Activated naive CD8-positive, alpha-beta T cell treated with anti-CD3 and anti-CD28 coated beads, Interleukin-2, amount 50 U/mL, for 24 hours (primary cell): ENCODE results near the gene FGFR1OP2.
A peak's percentile ranks its signal among the peaks of the same experiment; 100 is the strongest.

Experiments used
- ATAC-seq: fragments of 150-1000 bp; cut with Tn5 transposase; one replicate; pipeline ENCODE4 v1.10.0; 2021
- DNase-seq: peaks from one replicate; pipeline ENCODE4 v3.0.0; 2021
- H3K27ac Mint-ChIP-seq: one replicate; pipeline ENCODE4 v1.8.0; 2021; ENCODE audit warnings: mild to moderate bottlenecking, mixed read lengths
- H3K27me3 Mint-ChIP-seq: one replicate; pipeline ENCODE4 v1.8.0; 2021; ENCODE audit warnings: mixed read lengths
- H3K36me3 Mint-ChIP-seq: one replicate; pipeline ENCODE4 v1.8.0; 2021; ENCODE audit warnings: low read depth, mixed read lengths
- H3K4me1 Mint-ChIP-seq: one replicate; pipeline ENCODE4 v1.8.0; 2021; ENCODE audit warnings: mixed read lengths
- H3K4me3 Mint-ChIP-seq: one replicate; pipeline ENCODE4 v1.8.0; 2021; ENCODE audit warnings: mild to moderate bottlenecking, moderate library complexity, mixed read lengths
- H3K9me3 Mint-ChIP-seq: one replicate; pipeline ENCODE4 v1.8.0; 2021; ENCODE audit warnings: mixed read lengths

Gene FGFR1OP2

DNA sequence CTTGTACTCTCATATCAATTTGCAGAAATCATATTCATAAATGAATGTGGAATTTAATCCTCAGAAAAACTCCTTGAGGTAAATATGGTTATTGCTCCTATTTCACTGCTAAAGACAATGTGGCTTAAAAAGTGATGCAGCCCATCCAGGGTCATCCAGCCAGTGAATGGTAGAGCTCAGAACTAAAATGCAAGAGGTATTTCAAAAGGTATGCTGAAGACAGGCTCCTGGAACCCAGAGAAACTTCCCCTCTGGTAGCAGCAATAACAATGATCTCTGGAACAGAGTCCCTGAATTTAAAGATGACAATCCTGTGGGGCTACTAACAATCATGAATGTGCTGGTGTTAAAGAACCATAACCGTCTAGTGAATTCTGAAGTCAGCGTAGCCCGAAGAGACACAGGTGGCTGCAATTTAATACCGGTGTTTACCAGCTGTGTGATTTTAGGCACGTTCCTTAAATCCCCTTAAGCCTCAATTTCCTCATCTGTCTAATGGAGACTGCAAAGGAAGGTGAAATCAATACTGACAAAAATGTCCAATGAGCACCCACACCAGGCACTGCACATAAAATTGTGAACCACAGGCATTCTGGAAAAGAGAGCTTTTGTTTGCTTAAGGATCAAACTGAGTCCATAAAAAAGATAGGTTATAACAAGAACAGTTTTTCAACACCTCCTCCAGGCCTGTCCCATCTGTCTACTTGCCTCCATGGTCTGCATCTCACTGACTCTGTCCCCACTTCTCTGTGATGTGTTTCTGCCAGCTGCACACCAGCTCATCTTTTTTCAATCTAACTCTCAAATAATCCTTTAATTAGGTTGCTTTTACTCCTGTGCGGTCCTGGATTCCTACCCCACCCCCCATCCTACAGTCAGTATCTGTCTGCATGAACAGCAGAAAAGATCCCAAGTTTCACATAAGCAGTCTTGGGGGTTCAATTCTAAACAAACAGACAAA is 65.4 kb downstream of the FGFR1OP2 start:
- DNase-seq: no peak
- Mint-ChIP-seq H3K27me3 (no peaks in the 10 kb centered on the region), H3K36me3 (peaks cover 13% of the 10 kb centered on the region), H3K27ac (no peak overlapping the region), H3K4me3 (no peak overlapping the region), H3K9me3 (no peaks in the 10 kb centered on the region), H3K4me1 (peaks cover 21% of the 10 kb centered on the region)
- no peak for ATAC-seq

DNA sequence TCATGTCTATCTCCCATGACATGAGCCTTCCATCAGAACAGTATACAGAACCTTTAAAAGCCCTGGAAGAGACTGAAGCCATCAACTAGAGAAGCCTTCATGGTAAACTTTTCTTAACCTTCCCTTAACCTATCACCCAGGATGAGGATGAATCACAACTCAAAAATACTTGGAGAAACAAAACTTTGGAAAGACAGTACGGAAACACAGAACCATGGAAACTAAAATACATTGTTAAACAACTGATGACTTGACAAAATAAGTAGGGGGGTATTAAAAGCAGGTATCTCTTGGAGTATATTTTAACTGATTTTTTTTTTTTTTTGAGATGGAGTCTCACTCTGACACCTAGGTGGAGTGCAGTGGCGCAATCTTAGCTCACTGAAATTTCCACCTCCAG is 67.2 kb downstream of the FGFR1OP2 start:
- no peak overlapping the region for H3K4me3 Mint-ChIP-seq
- no peaks in the 10 kb centered on the region for H3K27me3 Mint-ChIP-seq
- no peaks in the 10 kb centered on the region for H3K9me3 Mint-ChIP-seq
- no peak overlapping the region for H3K27ac Mint-ChIP-seq
- H3K36me3 Mint-ChIP-seq: peaks cover 7% of the 10 kb centered on the region
- DNase-seq (no peak), ATAC-seq (no peak)
- H3K4me1 Mint-ChIP-seq: peaks cover 28% of the 10 kb centered on the region

DNA sequence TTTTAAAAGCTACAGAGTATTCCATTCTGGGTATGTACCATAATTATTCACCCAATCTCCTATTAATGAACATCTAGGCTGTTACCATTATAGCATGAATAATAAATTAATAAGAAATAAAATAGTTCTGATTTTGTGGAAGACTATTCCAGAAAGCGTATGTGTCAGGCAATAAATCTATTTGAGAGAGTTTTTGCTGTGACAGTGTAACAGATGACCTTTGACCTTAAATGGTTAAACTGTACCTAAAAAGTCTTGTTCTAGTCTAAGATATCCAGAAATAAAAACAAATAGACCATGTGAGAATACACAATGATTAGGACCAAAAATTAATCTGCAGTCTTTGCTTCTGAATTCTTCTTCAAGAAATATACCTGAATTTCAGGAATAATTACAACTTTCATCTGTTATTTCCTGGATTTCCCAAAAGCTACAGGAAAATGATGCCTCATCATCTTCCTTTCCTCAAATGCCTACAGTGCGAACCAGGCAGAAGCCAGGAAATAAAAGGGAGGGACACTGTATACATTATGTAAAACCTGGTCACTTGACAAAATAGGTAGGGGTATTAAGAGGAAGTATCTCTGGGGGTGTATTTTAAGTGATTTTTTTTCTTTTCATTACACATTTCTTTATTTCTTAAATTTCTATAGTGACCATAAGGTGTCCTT is 68.7 kb downstream of the FGFR1OP2 start:
- no peak for DNase-seq
- H3K27me3 Mint-ChIP-seq: no peaks in the 10 kb centered on the region
- H3K36me3 Mint-ChIP-seq: peaks cover 9% of the 10 kb centered on the region
- no peaks in the 10 kb centered on the region for H3K9me3 Mint-ChIP-seq
- no peak overlapping the region for H3K27ac Mint-ChIP-seq
- H3K4me1 Mint-ChIP-seq: peaks cover 32% of the 10 kb centered on the region
- no peak overlapping the region for H3K4me3 Mint-ChIP-seq
- no peak for ATAC-seq

DNA sequence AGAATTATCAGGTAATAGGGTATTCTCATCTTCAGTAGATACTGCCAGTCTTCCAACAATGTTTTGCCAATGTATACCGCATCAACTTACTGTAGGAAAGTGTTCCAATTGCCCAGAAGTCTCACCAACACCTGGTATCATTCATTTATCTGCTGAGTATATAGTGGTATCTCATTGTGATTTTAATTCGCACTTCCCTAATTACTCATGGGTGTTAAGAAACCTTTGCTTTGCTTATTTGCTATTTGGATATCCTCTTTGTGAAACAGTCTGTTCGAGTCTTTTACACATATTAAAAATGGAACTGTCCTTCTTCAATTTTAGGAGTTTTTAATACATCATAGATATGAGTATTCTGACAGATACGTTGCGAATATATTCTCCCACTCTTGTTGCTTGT is 69.8 kb downstream of the FGFR1OP2 start:
- DNase-seq: no peak
- H3K27ac Mint-ChIP-seq: no peak overlapping the region
- ATAC-seq: no peak
- peaks cover 40% of the 10 kb centered on the region for H3K4me1 Mint-ChIP-seq
- H3K36me3 Mint-ChIP-seq: peaks cover 6% of the 10 kb centered on the region
- H3K4me3 Mint-ChIP-seq: no peak overlapping the region
- no peaks in the 10 kb centered on the region for H3K9me3 Mint-ChIP-seq
- H3K27me3 Mint-ChIP-seq: no peaks in the 10 kb centered on the region

DNA sequence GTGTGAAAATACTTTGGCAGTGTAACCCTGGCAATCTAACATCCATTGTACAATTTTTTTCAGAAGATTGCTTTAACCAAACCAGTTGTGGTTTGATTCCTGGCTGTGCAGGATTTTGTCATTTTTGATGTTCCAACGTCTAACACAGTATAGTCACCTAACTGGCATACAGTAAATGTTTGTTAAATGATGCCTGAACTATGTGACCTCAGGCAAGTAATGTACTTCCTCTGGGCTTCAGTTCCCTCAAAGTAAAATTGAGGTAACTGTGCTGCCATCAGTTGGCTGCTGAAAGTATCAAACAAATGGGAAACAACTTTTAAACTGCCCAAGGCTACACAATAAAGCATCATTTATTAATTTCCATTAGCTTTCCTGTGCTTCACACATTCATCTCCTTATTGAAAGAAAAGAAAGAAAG is 71.6 kb downstream of the FGFR1OP2 start:
- ATAC-seq (no peak), DNase-seq (no peak)
- Mint-ChIP-seq H3K27me3 (no peaks in the 10 kb centered on the region), H3K4me1 (peaks cover 48% of the 10 kb centered on the region), H3K9me3 (no peaks in the 10 kb centered on the region), H3K36me3 (peaks cover 6% of the 10 kb centered on the region), H3K4me3 (no peak overlapping the region), H3K27ac (no peak overlapping the region)

- Mint-ChIP-seq H3K36me3 (peaks cover 6% of the 10 kb centered on the region), H3K27me3 (no peaks in the 10 kb centered on the region), H3K9me3 (no peaks in the 10 kb centered on the region), H3K4me3 (peak overlapping the region; percentile 24), H3K4me1 (peaks cover 52% of the 10 kb centered on the region), H3K27ac (no peak overlapping the region)
- ATAC-seq (no peak), DNase-seq (no peak)
Observed at GRCh38 chr12:27012239-27012981, 74.1 kb downstream of the FGFR1OP2 start.

GRCh38 chr12:27012982-27013255 is 74.6 kb downstream of the FGFR1OP2 start:
- ATAC-seq: no peak
- H3K4me1 Mint-ChIP-seq: peaks cover 52% of the 10 kb centered on the region
- H3K4me3 Mint-ChIP-seq: peak overlapping the region; percentile 88
- H3K27me3 Mint-ChIP-seq: no peaks in the 10 kb centered on the region
- H3K9me3 Mint-ChIP-seq: no peaks in the 10 kb centered on the region
- H3K27ac Mint-ChIP-seq: peak overlapping the region; percentile 85
- no peak for DNase-seq
- H3K36me3 Mint-ChIP-seq: peaks cover 6% of the 10 kb centered on the region

DNA sequence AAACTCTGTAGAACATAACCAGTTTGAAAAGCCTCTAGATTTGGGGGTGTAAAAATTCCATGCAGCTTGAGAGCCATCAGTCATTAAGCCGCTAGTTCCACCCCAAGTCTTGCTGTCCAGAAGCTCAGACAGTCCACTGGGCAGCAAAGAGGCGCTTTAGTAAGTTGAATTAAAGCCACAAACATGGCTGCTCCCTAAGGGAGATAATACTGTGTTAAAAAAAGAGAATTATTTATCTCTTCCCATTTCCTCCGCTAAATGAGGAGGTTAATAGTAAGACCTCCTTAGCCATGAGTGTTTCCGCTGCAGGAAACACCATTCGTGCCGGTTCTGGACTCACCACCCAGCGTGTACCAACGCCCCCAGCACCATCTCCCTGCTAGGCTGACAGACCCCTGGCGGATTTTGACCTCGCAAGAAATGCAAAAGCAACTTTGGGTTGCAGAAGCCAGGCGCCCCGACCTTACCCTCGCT is 75.4 kb downstream of the FGFR1OP2 start:
- H3K27me3 Mint-ChIP-seq: no peaks in the 10 kb centered on the region

DNA sequence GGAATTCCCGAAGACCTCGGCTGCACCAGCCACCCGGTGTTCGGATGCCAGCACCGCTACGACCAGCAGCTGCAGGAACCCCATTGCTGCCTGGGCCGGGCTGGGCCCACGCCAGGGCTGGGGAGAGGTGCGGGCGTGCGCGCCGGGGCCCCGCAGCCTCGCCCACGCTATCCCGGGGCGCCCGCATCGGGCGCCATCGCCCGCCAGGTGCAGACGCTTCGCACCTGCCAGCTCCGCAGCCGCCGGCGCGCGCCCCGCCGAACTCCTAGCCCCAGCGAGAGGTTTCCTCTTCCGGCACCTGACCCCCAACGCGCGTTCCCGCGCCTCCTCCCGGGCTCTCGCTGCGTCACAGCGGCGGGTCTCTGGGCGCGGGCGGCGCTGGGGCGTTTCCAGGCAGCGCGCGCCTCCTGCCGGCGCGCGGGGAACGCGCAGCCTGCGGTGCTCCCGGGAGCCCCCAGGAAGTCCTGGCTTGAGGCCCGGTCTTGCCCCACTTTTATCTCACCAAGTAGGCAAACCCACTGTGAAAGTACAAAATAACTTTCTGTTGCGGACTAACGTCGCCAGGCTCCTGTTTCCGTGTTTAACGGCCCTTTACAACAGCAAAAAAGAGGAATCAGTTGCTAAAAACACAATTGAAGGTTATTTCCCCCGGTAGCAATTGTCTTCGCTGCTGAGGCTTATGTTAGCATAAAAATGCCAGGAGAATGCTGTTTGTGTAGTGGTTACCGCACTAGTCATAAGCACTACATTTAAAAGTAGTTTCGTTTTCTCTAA is 76.0 kb downstream of the FGFR1OP2 start, which contains the start of gene TM7SF3:
TSS of gene TM7SF3 (minus strand) at position 300 of the 774 bp plus-strand sequence. CDS start at position 84, 216 bp downstream.
- peaks cover 46% of the 10 kb centered on the region for H3K4me1 Mint-ChIP-seq
- DNase-seq (peak; percentile 95), ATAC-seq (peak; percentile 91)
- H3K4me3 Mint-ChIP-seq: peak within 1 kb of the TSS; percentile 88
- no peaks in the 10 kb centered on the region for H3K27me3 Mint-ChIP-seq
- no peaks in the 10 kb centered on the region for H3K9me3 Mint-ChIP-seq
- H3K36me3 Mint-ChIP-seq: peaks cover 6% of the 10 kb centered on the region
- peak within 1 kb of the TSS; percentile 91 for H3K27ac Mint-ChIP-seq

More for the DNA sequence above, 75.4 kb downstream of the FGFR1OP2 start:
- H3K4me1 Mint-ChIP-seq: peaks cover 46% of the 10 kb centered on the region
- H3K9me3 Mint-ChIP-seq: no peaks in the 10 kb centered on the region
- peaks cover 6% of the 10 kb centered on the region for H3K36me3 Mint-ChIP-seq
- no peak for DNase-seq
- peak overlapping the region; percentile 88 for H3K4me3 Mint-ChIP-seq
- ATAC-seq: peak; percentile 17
- peak overlapping the region; percentile 85 for H3K27ac Mint-ChIP-seq

DNA sequence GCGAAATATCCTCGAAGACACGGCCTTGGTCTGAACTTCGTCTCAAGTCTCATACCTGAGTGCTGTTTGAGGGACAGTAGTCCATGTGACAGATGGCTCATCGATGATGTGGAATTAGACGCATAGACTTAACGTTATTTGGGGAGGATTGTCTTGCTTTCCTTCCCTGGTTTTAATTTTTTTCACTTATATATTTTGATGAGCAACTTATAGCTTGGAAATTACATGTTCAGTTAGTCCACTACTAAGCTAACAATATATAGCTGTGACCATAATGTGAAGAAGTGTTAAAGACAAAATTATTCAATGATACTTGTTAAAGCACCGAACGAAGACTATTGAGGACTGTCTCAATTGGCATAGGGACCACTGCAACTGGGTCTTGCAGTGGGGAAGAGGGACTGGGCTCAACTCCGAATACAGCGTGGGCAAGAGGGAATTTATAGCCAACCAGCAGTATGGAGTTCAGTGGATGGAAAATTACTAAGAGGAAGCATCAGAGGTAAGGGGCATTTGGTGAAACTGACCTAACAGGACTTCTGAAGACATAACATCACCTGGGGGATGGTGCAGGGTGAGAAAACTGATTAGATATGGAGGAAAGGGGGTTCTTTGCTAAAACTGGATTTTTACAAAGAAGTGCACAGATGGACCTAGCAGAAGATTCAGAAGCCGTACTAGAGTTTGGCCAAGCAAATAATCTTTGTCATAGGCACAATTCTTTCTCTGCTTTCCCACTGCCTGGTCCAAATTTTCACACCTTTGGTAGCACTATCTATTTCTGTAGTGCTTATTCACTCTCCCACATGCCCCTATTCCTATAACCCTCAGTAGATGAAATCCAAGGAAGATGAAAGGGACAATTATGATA is 76.8 kb downstream of the FGFR1OP2 start:
- Mint-ChIP-seq H3K27me3 (no peaks in the 10 kb centered on the region), H3K27ac (peak overlapping the region; percentile 91), H3K9me3 (no peaks in the 10 kb centered on the region), H3K4me1 (peaks cover 43% of the 10 kb centered on the region), H3K4me3 (peak overlapping the region; percentile 88), H3K36me3 (peaks cover 6% of the 10 kb centered on the region)
- DNase-seq: no peak
- ATAC-seq: no peak

- H3K27ac Mint-ChIP-seq: peak overlapping the region; percentile 91
- no peak for ATAC-seq
- H3K4me3 Mint-ChIP-seq: peak overlapping the region; percentile 88
- no peak for DNase-seq
- peaks cover 4% of the 10 kb centered on the region for H3K36me3 Mint-ChIP-seq
- H3K9me3 Mint-ChIP-seq: no peaks in the 10 kb centered on the region
- H3K27me3 Mint-ChIP-seq: no peaks in the 10 kb centered on the region
- H3K4me1 Mint-ChIP-seq: peaks cover 37% of the 10 kb centered on the region
Observed at GRCh38 chr12:27015730-27016076, 77.4 kb downstream of the FGFR1OP2 start.
